H1 (cell line): Measurements from ENCODE around the gene TNFRSF8. TPM values are rescaled to one million over a fixed set of nuclear protein-coding genes. Genes with fewer than 3 reads are reported as not detected.

Experiments
- CTCF ChIA-PET: fragments of 300-600 bp; sonication (Branson Sonifier 250); formaldehyde crosslinking; loops from one replicate; lab custom pipeline; 2021; ENCODE audit not compliant: partially characterized antibody; lab: Charles Lee
- POLR2A ChIA-PET: fragments of 300-600 bp; sonication (Branson Sonifier 250); formaldehyde crosslinking; loops from one replicate; lab custom pipeline; 2021; ENCODE audit warnings: inconsistent platforms; ENCODE audit not compliant: partially characterized antibody; lab: Charles Lee
- DNase-seq, 2 experiments: peaks; one replicate each; pipeline versions ENCODE4 v3.0.0 to v3.0.0-alpha.2; 2010 to 2022; ENCODE audit warnings: low spot score in 2 of 2, low read depth in 1 of 2, mixed read lengths in 1 of 2
- FAIRE-seq: peaks from 2 replicates; lab custom pipeline; 2011; peaks lifted over from hg19 to GRCh38; lab: Jason Lieb, UNC
- H2AFZ ChIP-seq: 2 replicates; pipeline ENCODE4 v1.8.1; 2012; ENCODE audit warnings: low read length, inconsistent platforms
- H2AK5ac ChIP-seq: 2 replicates; pipeline ENCODE4 v1.6.1; 2013; ENCODE audit warnings: low read depth, low read length
- H2BK120ac ChIP-seq: replicated peaks from 2 replicates; pipeline ENCODE3; 2013; ENCODE audit warnings: low read depth, low read length, inconsistent platforms
- H2BK12ac ChIP-seq: 2 replicates; pipeline ENCODE4 v1.6.1; 2013; ENCODE audit warnings: low read depth, low read length
- H2BK15ac ChIP-seq: 2 replicates; pipeline ENCODE4 v1.6.1; 2013; ENCODE audit warnings: low read length
- H2BK20ac ChIP-seq: 2 replicates; pipeline ENCODE4 v1.6.1; 2013; ENCODE audit warnings: low read length
- H2BK5ac ChIP-seq: 2 replicates; pipeline ENCODE4 v1.6.1; 2013; ENCODE audit warnings: low read depth, low read length
- H3K14ac ChIP-seq: 2 replicates; pipeline ENCODE4 v1.6.1; 2013; ENCODE audit warnings: inconsistent platforms; ENCODE audit not compliant: insufficient read length
- H3K18ac ChIP-seq: 2 replicates; pipeline ENCODE4 v1.6.1; 2013; ENCODE audit warnings: low read length; ENCODE audit errors: extremely low read depth
- H3K23ac ChIP-seq: 2 replicates; pipeline ENCODE4 v1.6.1; 2013; ENCODE audit warnings: inconsistent platforms; ENCODE audit not compliant: insufficient read length
- H3K23me2 ChIP-seq: 2 replicates; pipeline ENCODE4 v1.6.1; 2013; ENCODE audit warnings: low read depth, low read length
- H3K27ac ChIP-seq: 2 replicates; pipeline ENCODE4 v1.6.1; 2011; ENCODE audit warnings: low read depth, low read length, inconsistent platforms
- H3K27me3 ChIP-seq, 4 experiments: replicated peaks in 1 of 4; 1 replicate in 1 of 4; 2 replicates in 3 of 4; pipeline versions ENCODE4 v1.6.1 to v1.8.1; 2011 to 2013; ENCODE audit warnings: low read length in 3 of 4, mild to moderate bottlenecking in 3 of 4, inconsistent platforms in 2 of 4, mixed read lengths in 2 of 4, moderate library complexity in 1 of 4; ENCODE audit not compliant: control insufficient read depth in 3 of 4, insufficient read depth in 3 of 4; ENCODE audit errors: extremely low read depth in 1 of 4
- H3K36me3 ChIP-seq, 4 experiments: 2 replicates each; pipeline versions ENCODE4 v1.6.1 to v1.8.1; 2011 to 2013; ENCODE audit warnings: mild to moderate bottlenecking in 4 of 4, low read length in 3 of 4, moderate library complexity in 2 of 4, control low read depth in 1 of 4, inconsistent platforms in 1 of 4; ENCODE audit not compliant: insufficient read depth in 4 of 4, control insufficient read depth in 2 of 4
- H3K4ac ChIP-seq: replicated peaks from 2 replicates; pipeline ENCODE3; 2013; ENCODE audit warnings: low read length, low read depth, mixed read lengths, inconsistent platforms; ENCODE audit not compliant: insufficient read length
- H3K4me1 ChIP-seq, 4 experiments: replicated peaks in 1 of 4; 1 replicate in 1 of 4; 2 replicates in 3 of 4; pipeline versions ENCODE4 v1.6.1 to v1.8.1; 2011 to 2013; ENCODE audit warnings: low read length in 3 of 4, inconsistent platforms in 2 of 4, mixed read lengths in 1 of 4; ENCODE audit not compliant: insufficient read depth in 4 of 4, control insufficient read depth in 3 of 4
- H3K4me2 ChIP-seq, 2 experiments: 2 replicates each; pipeline versions ENCODE4 v1.6.1 to v1.8.1; 2011 to 2013; ENCODE audit warnings: low read depth in 2 of 2, low read length in 2 of 2, control low read depth in 1 of 2, inconsistent platforms in 1 of 2, mild to moderate bottlenecking in 1 of 2; ENCODE audit not compliant: insufficient read depth in 1 of 2
- H3K4me3 ChIP-seq, 4 experiments: fragments of 200-600, 300-600 bp in 1 of 4; sonication (generic), shearing (Covaris generic), sonication (Bioruptor Twin) in 1 of 4; 2 replicates each; pipeline versions ENCODE4 v1.5.1 to v1.8.1; 2011 to 2016; ENCODE audit warnings: low read length in 4 of 4, low read depth in 3 of 4, control low read depth in 2 of 4, inconsistent platforms in 2 of 4, mild to moderate bottlenecking in 2 of 4, mixed read lengths in 1 of 4, moderate library complexity in 1 of 4; ENCODE audit not compliant: insufficient read depth in 2 of 4; ENCODE audit errors: extremely low read depth in 1 of 4
- H3K56ac ChIP-seq: replicated peaks from 2 replicates; pipeline ENCODE3; 2013; ENCODE audit warnings: low read depth, mild to moderate bottlenecking, mixed read lengths, low read length, inconsistent platforms; ENCODE audit not compliant: insufficient read length
- H3K79me1 ChIP-seq: 2 replicates; pipeline ENCODE4 v1.6.1; 2013; ENCODE audit warnings: low read depth, low read length, control low read depth
- H3K79me2 ChIP-seq, 2 experiments: 2 replicates each; pipeline versions ENCODE4 v1.6.1 to v1.8.1; 2012 to 2013; ENCODE audit warnings: low read length in 2 of 2, mild to moderate bottlenecking in 2 of 2, inconsistent platforms in 1 of 2; ENCODE audit not compliant: insufficient read depth in 2 of 2, control insufficient read depth in 1 of 2
- H3K9ac ChIP-seq, 4 experiments: replicated peaks in 1 of 4; 1 replicate in 1 of 4; 2 replicates in 3 of 4; pipeline versions ENCODE4 v1.6.1 to v1.8.1; 2011 to 2013; ENCODE audit warnings: low read depth in 3 of 4, low read length in 3 of 4, control low read depth in 2 of 4, mild to moderate bottlenecking in 2 of 4, moderate library complexity in 2 of 4, inconsistent platforms in 1 of 4; ENCODE audit errors: extremely low read depth in 1 of 4
- H3K9me3 ChIP-seq, 2 experiments: 2 replicates each; pipeline versions ENCODE4 v1.6.1 to v1.8.1; 2012 to 2013; ENCODE audit warnings: mild to moderate bottlenecking in 2 of 2, moderate library complexity in 2 of 2, control low read depth in 1 of 2, inconsistent platforms in 1 of 2, low read depth in 1 of 2, low read length in 1 of 2, mixed read lengths in 1 of 2; ENCODE audit not compliant: insufficient read depth in 2 of 2
- H4K20me1 ChIP-seq, 2 experiments: replicated peaks in 1 of 2; 2 replicates each; pipeline versions ENCODE3 to v1.8.1; 2011 to 2013; ENCODE audit warnings: inconsistent platforms in 2 of 2, low read length in 2 of 2, mild to moderate bottlenecking in 1 of 2; ENCODE audit not compliant: insufficient read depth in 2 of 2, control insufficient read depth in 1 of 2
- H4K5ac ChIP-seq: 2 replicates; pipeline ENCODE4 v1.6.1; 2013; ENCODE audit warnings: low read length, low read depth, mixed read lengths, inconsistent platforms; ENCODE audit not compliant: insufficient read length
- H4K8ac ChIP-seq: 2 replicates; pipeline ENCODE4 v1.8.0; 2013; ENCODE audit warnings: mild to moderate bottlenecking, moderate library complexity, low read length, inconsistent platforms; ENCODE audit not compliant: insufficient read depth; ENCODE audit errors: extremely low read depth
- H4K91ac ChIP-seq: replicated peaks from 2 replicates; pipeline ENCODE3; 2013; ENCODE audit warnings: low read length, mixed read lengths, inconsistent platforms; ENCODE audit not compliant: insufficient read length
- CHD2 ChIP-seq: IDR thresholded peaks from 2 replicates; pipeline ENCODE4 v1.6.1; 2012; ENCODE audit warnings: low read length, improper control_type of control experiment
- MAFK ChIP-seq: IDR thresholded peaks from 2 replicates; pipeline ENCODE4 v1.6.1; 2012; ENCODE audit warnings: low read depth, mild to moderate bottlenecking, improper control_type of control experiment, low read length
- SIRT6 ChIP-seq: IDR thresholded peaks from one replicate; pipeline ENCODE4 v1.7.1; 2012; ENCODE audit warnings: low read length, inconsistent platforms
- SRF ChIP-seq: IDR thresholded peaks from 2 replicates; pipeline ENCODE4 v1.6.1; 2011; ENCODE audit warnings: mild to moderate bottlenecking, low read depth, low read length, moderate library complexity
- USF2 ChIP-seq: IDR thresholded peaks from 2 replicates; pipeline ENCODE4 v1.6.1; 2011; ENCODE audit warnings: low read length, improper control_type of control experiment
- YY1 ChIP-seq: IDR thresholded peaks from 2 replicates; pipeline ENCODE4 v1.6.1; 2011; ENCODE audit warnings: low read depth, mild to moderate bottlenecking, low read length
- WGBS, 2 experiments: shearing (Covaris generic) in 1 of 2; methylation state at CpG; one replicate each; pipeline versions ENCODE4 v1.1.6 to v1.1.7; 2013 to 2015; ENCODE audit warnings: low lambda C conversion rate in 2 of 2, mixed read lengths in 2 of 2, inconsistent platforms in 1 of 2, low coverage in 1 of 2, missing lambda C conversion rate in 1 of 2; ENCODE audit not compliant: insufficient replicate concordance in 2 of 2, insufficient coverage in 1 of 2, insufficient read length in 1 of 2; ENCODE audit errors: extremely low coverage in 1 of 2, missing lambda C conversion rate in 1 of 2; 5-methylcytosine and 5-hydroxymethylcytosine counted together
- polyA plus RNA-seq, 7 experiments: library from polyadenylated mRNA; depleted of rRNA in 3 of 7; stranded (reverse) in 5 of 7; unstranded in 2 of 7; fragments of >200 nt in 5 of 7; fragments of 200-250 nt in 2 of 7; gene quantifications; 1 replicate in 5 of 7; 2 replicates in 1 of 7; 4 replicates in 1 of 7; pipeline versions ENCODE4 v1.2.1 to v1.2.3, GENCODE V29; 2011 to 2013; ENCODE audit warnings: missing spikeins in 2 of 7, mixed read lengths in 2 of 7
- total RNA-seq: library from RNA; stranded (reverse); fragmentation: NEBNext Ultra II Directional; extraction: Animal tissue kit (Norgen Biotek cat#: 25700); gene quantifications from 2 replicates; pipeline ENCODE4 v1.2.1, GENCODE V29; 2021

The TNFRSF8 gene
- total and polyA plus RNA-seq, 2 of the 8 experiments (the other 6 are each of a cell fraction or from before 2014, with no cell fraction given): 23.2 to 32.7 TPM

- H4K5ac ChIP-seq: no peak overlapping the region
- WGBS, 2 experiments: 87% methylated on average over 18 of the region's 18 CpGs; no CpG with 5 or more reads in 1 of the 2 experiments
- 0 out of 2 replicates have a peak overlapping the region, but pooled peaks have one; percentile 61 for H2BK20ac ChIP-seq
- DNase-seq (no peak), FAIRE-seq (no peak)
- H3K56ac ChIP-seq: no peak overlapping the region
- H2AK5ac ChIP-seq: peak overlapping the region; percentile 47
- POLR2A ChIA-PET: interaction anchor here (1.5 to 3.2 kb wide), 4 partner anchors 11 to 138 kb away, joined by 3 to 17 read pairs (median 10); partner anchors contain the start of gene TNFRSF8
- H3K4me1 ChIP-seq: peaks cover 0 to 11% (median 4%) of the 10 kb centered on the region in 4 experiments; a peak in 5 of 7 replicates
- peak overlapping the region; percentile 55 for H2BK15ac ChIP-seq
- no peaks in the 10 kb centered on the region for H3K27me3 ChIP-seq
- no peak overlapping the region for H3K14ac ChIP-seq
- no peaks in the 10 kb centered on the region for H3K79me1 ChIP-seq
- no peaks in the 10 kb centered on the region for H3K79me2 ChIP-seq
- H4K91ac ChIP-seq: no peak overlapping the region
- H2BK5ac ChIP-seq: peak overlapping the region; percentile 40
- no peak overlapping the region for H4K8ac ChIP-seq
- no peak for TF ChIP-seq YY1
- no peak for TF ChIP-seq SRF
- no peak for TF ChIP-seq MAFK
- no peak for TF ChIP-seq CHD2
- TF ChIP-seq SIRT6: no peak
- no peak for TF ChIP-seq USF2
- H2BK120ac ChIP-seq: no peak overlapping the region
- H2BK12ac ChIP-seq: peak overlapping the region; percentile 95; the same call in 1 of the 2 replicates
- H3K4me3 ChIP-seq: no peak overlapping the region
- peaks cover 0 to 2% of the 10 kb centered on the region in 2 experiments for H4K20me1 ChIP-seq
- no peaks in the 10 kb centered on the region for H3K36me3 ChIP-seq
- no peak overlapping the region for H2AFZ ChIP-seq
- no peaks in the 10 kb centered on the region for H3K9me3 ChIP-seq
- no peak overlapping the region for H3K23ac ChIP-seq
- no peak overlapping the region; a peak in 2 of 7 replicates for H3K9ac ChIP-seq
- no peak overlapping the region for H3K4me2 ChIP-seq
- H3K27ac ChIP-seq: no peak overlapping the region
- H3K4ac ChIP-seq: peak overlapping the region; percentile 3
- CTCF ChIA-PET: interaction anchor here (0.6 to 4.9 kb wide), 4 partner anchors 16 to 170 kb away, joined by 3 to 23 read pairs (median 3); no protein-coding TSS in a partner anchor
- no peak overlapping the region for H3K18ac ChIP-seq
- no peaks in the 10 kb centered on the region; the same call in 1 of the 2 replicates for H3K23me2 ChIP-seq
Measured at GRCh38 chr1:12047120-12047876, 15.8 kb upstream of the TNFRSF8 start.
